GM12878 (cell line): Measurements from ENCODE around the gene MDFI. TPM values are rescaled to one million over a fixed set of nuclear protein-coding genes. Genes with fewer than 3 reads are reported as not detected.

Experiments
- ATAC-seq: fragments of 200-7000 bp; cut with Tn5 transposase; 3 replicates; pipeline ENCODE4 v1.9.1; 2020; ENCODE audit warnings: mild to moderate bottlenecking, moderate library complexity
- BruUV-seq: library from RNA; stranded (reverse); fragments of 400-500 nt; replicated peaks from 2 replicates; lab custom pipeline; 2021; lab: Mats Ljungman, UMichigan
- CTCF ChIA-PET: fragments of 300-600 bp; sonication (Branson Sonifier 250); formaldehyde crosslinking; extraction: SDS; loops from one replicate; lab custom pipeline; 2021; ENCODE audit warnings: inconsistent platforms; lab: Yijun Ruan, JAX
- POLR2A ChIA-PET: fragments of 350-600 bp; formaldehyde crosslinking; extraction: SDS; loops from one replicate; lab custom pipeline; 2021; ENCODE audit warnings: inconsistent platforms; lab: Charles Lee
- RAD21 ChIA-PET: fragments of 300-600 bp; sonication (Branson Sonifier 250); formaldehyde crosslinking; loops from one replicate; lab custom pipeline; 2023; ENCODE audit warnings: antibody characterized with exemption; ENCODE audit not compliant: unreplicated experiment; lab: Charles Lee
- SMC1A ChIA-PET: fragments of 300-600 bp; sonication (Branson Sonifier 250); formaldehyde crosslinking; loops from one replicate; lab custom pipeline; 2023; ENCODE audit not compliant: unreplicated experiment, uncharacterized antibody; lab: Charles Lee
- DNase-seq: peaks from one replicate; pipeline ENCODE4 v3.0.0-alpha.2; 2011; ENCODE audit warnings: low read depth, low spot score
- FAIRE-seq: peaks from 3 replicates; lab custom pipeline; 2011; peaks lifted over from hg19 to GRCh38; lab: Jason Lieb, UNC
- H2AFZ ChIP-seq: 2 replicates; pipeline ENCODE4 v1.6.0; 2011; ENCODE audit warnings: low read depth, low read length, control low read depth; ENCODE audit not compliant: control insufficient read depth
- H3K27ac ChIP-seq: 2 replicates; pipeline ENCODE4 v1.5.1; 2011; ENCODE audit warnings: control low read depth; ENCODE audit not compliant: control insufficient read depth, insufficient read depth
- H3K27me3 ChIP-seq, 2 experiments: replicated peaks in 1 of 2; 2 replicates each; pipeline versions ENCODE4 v1.6.0 to v1.6.1; 2011; ENCODE audit warnings: low read length in 1 of 2; ENCODE audit not compliant: control insufficient read depth in 2 of 2, insufficient read depth in 2 of 2
- H3K36me3 ChIP-seq, 2 experiments: 2 replicates each; pipeline ENCODE4 v1.5.1; 2011; ENCODE audit warnings: low read length in 1 of 2; ENCODE audit not compliant: control insufficient read depth in 2 of 2, insufficient read depth in 2 of 2
- H3K4me1 ChIP-seq: 2 replicates; pipeline ENCODE4 v1.6.1; 2011; ENCODE audit warnings: mild to moderate bottlenecking, low read length, moderate library complexity, mixed read lengths; ENCODE audit not compliant: control insufficient read depth, insufficient read depth
- H3K4me2 ChIP-seq: 2 replicates; pipeline ENCODE4 v1.6.0; 2011; ENCODE audit warnings: control low read depth; ENCODE audit not compliant: control insufficient read depth, insufficient read depth
- H3K4me3 ChIP-seq: fragments of 200-600 bp; sonication (generic); 2 replicates; pipeline ENCODE4 v1.5.1; 2016
- H3K79me2 ChIP-seq: 2 replicates; pipeline ENCODE4 v1.6.0; 2011; ENCODE audit warnings: low read length; ENCODE audit not compliant: control insufficient read depth, insufficient read depth
- H3K9ac ChIP-seq: 2 replicates; pipeline ENCODE4 v1.8.0; 2011; ENCODE audit warnings: low read length, control low read depth, mixed read lengths; ENCODE audit not compliant: control insufficient read depth, insufficient read depth
- H3K9me3 ChIP-seq: replicated peaks from 3 replicates; pipeline ENCODE4 v1.5.1; 2011; ENCODE audit warnings: mild to moderate bottlenecking, low read length; ENCODE audit not compliant: control insufficient read depth, insufficient read depth
- H4K20me1 ChIP-seq: 2 replicates; pipeline ENCODE4 v1.6.0; 2011; ENCODE audit not compliant: control insufficient read depth, insufficient read depth
- BCL11A ChIP-seq: IDR thresholded peaks from 2 replicates; pipeline ENCODE4 v1.6.1; 2011; ENCODE audit warnings: low read depth, low read length
- BHLHE40 ChIP-seq, 2 experiments: fragments of 450-650 bp in 1 of 2; IDR thresholded peaks; 2 replicates each; pipeline ENCODE4 v1.6.1; 2011 to 2017; ENCODE audit warnings: low read depth in 2 of 2, borderline replicate concordance in 1 of 2, improper control_type of control experiment in 1 of 2, low read length in 1 of 2, mild to moderate bottlenecking in 1 of 2
- BRCA1 ChIP-seq: IDR thresholded peaks from 2 replicates; pipeline ENCODE4 v1.6.1; 2011; ENCODE audit warnings: low read depth, low read length, improper control_type of control experiment
- CBX3 ChIP-seq: fragments of 200-600 bp; sonication (generic); IDR thresholded peaks from 2 replicates; pipeline ENCODE4 v1.6.1; 2016; ENCODE audit warnings: low read depth, borderline replicate concordance
- CBX5 ChIP-seq: sonication (generic); IDR thresholded peaks from 2 replicates; pipeline ENCODE4 v1.6.1; 2016; ENCODE audit warnings: low read depth, moderate library complexity, mild to moderate bottlenecking, inconsistent platforms
- CHD4 ChIP-seq: fragments of 200-600 bp; sonication (generic); IDR thresholded peaks from 2 replicates; pipeline ENCODE4 v1.6.1; 2016; ENCODE audit warnings: mild to moderate bottlenecking
- EED ChIP-seq: sonication (generic); IDR thresholded peaks from 2 replicates; pipeline ENCODE4 v1.6.1; 2016; ENCODE audit warnings: antibody characterized with exemption, low read depth
- EZH2 ChIP-seq: IDR thresholded peaks from 2 replicates; pipeline ENCODE4 v1.6.1; 2012; ENCODE audit warnings: low read depth, mild to moderate bottlenecking, control low read depth, inconsistent platforms, low read length, borderline replicate concordance; ENCODE audit not compliant: control insufficient read depth
- JUND ChIP-seq: IDR thresholded peaks from 2 replicates; pipeline ENCODE4 v1.6.1; 2012; ENCODE audit warnings: low read depth, mild to moderate bottlenecking, low read length, improper control_type of control experiment, moderate library complexity
- RCOR1 ChIP-seq: conservative IDR thresholded peaks from 2 replicates; pipeline ENCODE4 v1.6.1; 2012; ENCODE audit warnings: low read depth, low read length, improper control_type of control experiment
- SMAD1 ChIP-seq: fragments of 450-650 bp; IDR thresholded peaks from 2 replicates; pipeline ENCODE4 v1.6.1; 2018; ENCODE audit warnings: mild to moderate bottlenecking, low read depth; ENCODE audit not compliant: partially characterized antibody
- SREBF1 ChIP-seq: IDR thresholded peaks from 2 replicates; pipeline ENCODE4 v1.6.1; 2012; ENCODE audit warnings: mild to moderate bottlenecking, low read length
- ZSCAN29 ChIP-seq: fragments of 450-650 bp; IDR thresholded peaks from 2 replicates; pipeline ENCODE4 v1.6.1; 2017; ENCODE audit warnings: mild to moderate bottlenecking, moderate library complexity
- WGBS: methylation state at CpG from one replicate; pipeline ENCODE4 v1.1.6; 2016; ENCODE audit warnings: low lambda C conversion rate; ENCODE audit not compliant: insufficient replicate concordance, insufficient coverage; ENCODE audit errors: missing lambda C conversion rate; 5-methylcytosine and 5-hydroxymethylcytosine counted together
- in situ Hi-C: fragments of 300-500 bp; cut with MboI; formaldehyde crosslinking; loops from 9 replicates; pipeline ENCODE4 v1.14.3; 2018; ENCODE audit warnings: mixed read lengths
- intact Hi-C: fragments of 100-400 bp; cut with micrococcal nuclease; formaldehyde crosslinking; loops from one replicate; pipeline ENCODE4 v1.14.2; 2022; ENCODE audit not compliant: unreplicated experiment
- polyA plus RNA-seq, 11 experiments: library from polyadenylated mRNA; depleted of rRNA in 4 of 11; unstranded in 6 of 11; stranded (reverse) in 5 of 11; fragments of >200 nt; fragmentation: Nextera tagmentation in 4 of 11; fragmentation: Illumina TruSeq in 1 of 11; extraction: Ambion mirVana in 4 of 11; extraction: Trizol in 1 of 11; gene quantifications; 1 replicate in 1 of 11; 2 replicates in 10 of 11; pipeline versions ENCODE4 v1.2.1 to v1.2.3, GENCODE V29; 2011 to 2016; ENCODE audit warnings: inconsistent platforms in 2 of 11, missing spikeins in 2 of 11, low read depth in 1 of 11
- total RNA-seq, 4 experiments: library from RNA; depleted of rRNA in 3 of 4; stranded (reverse); fragments of >200 nt in 3 of 4; fragmentation: Illumina TruSeq in 1 of 4; extraction: Trizol in 1 of 4; gene quantifications; 2 replicates each; pipeline versions ENCODE4 v1.2.1 to v1.2.3, GENCODE V29; 2013 to 2021
- TF ChIP-seq, protein P1 (sequence below): IDR thresholded peaks from 2 replicates; pipeline ENCODE4 v1.6.1; 2011; ENCODE audit warnings: low read depth, mild to moderate bottlenecking, low read length, moderate library complexity, borderline replicate concordance; ENCODE audit errors: extremely low read depth

MDFI gene
- total and polyA plus RNA-seq, 10 of the 15 experiments (the other 5 are each of a cell fraction or from before 2014, with no cell fraction given): not detected

DNA sequence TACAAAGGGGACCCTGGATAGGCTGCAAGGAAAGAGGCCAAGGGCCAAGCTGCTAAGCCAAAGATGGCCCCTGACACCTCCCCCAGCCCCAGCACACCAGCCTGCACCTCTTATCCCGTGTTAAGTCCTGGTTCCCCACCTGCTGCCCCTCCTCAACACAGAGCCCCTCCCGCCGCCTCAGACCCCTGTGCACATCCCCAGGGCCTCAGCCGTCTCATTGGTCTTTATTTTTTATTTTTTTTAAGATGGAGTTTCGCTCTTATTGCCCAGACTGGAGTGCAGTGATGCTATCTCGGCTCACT lies 37.1 kb upstream of the MDFI start (continued):
- TF ChIP-seq, protein P1, sequence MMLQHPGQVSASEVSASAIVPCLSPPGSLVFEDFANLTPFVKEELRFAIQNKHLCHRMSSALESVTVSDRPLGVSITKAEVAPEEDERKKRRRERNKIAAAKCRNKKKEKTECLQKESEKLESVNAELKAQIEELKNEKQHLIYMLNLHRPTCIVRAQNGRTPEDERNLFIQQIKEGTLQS: no peak
- TF ChIP-seq CHD4: no peak

DNA sequence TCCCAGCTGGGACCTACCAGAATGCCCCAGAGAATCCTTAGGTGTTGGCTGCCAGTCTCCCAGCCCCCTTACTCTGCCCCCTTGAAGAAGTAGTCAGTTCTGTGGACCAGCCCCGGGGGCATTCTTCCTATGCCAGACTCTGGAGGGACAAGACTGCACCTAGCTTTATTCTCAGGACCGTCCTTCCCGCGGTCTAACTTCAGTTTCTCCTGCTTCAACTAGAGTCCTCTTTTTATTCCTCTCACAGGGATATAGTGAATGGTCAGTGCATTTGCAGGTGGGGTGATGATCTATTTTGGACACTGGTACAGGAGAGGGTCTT lies 35.9 kb upstream of the MDFI start:
- H3K4me2 ChIP-seq: no peak overlapping the region

More for the DNA sequence above, 35.9 kb upstream of the MDFI start:
- SMC1A ChIA-PET: interaction anchor here (0.9 to 2.0 kb wide), 14 partner anchors 80 to 234 kb away, joined by 3 to 13 read pairs (median 5); no protein-coding TSS in a partner anchor
- H3K79me2 ChIP-seq: no peaks in the 10 kb centered on the region
- ATAC-seq (no peak), FAIRE-seq (no peak), DNase-seq (no peak)
- no peak overlapping the region for H3K27ac ChIP-seq
- no peaks in the 10 kb centered on the region for H3K9me3 ChIP-seq
- TF ChIP-seq BRCA1 (no peak), SREBF1 (no peak), EED (no peak), BCL11A (no peak), CBX3 (no peak), ZSCAN29 (no peak), SMAD1 (no peak), RCOR1 (no peak), CBX5 (no peak), JUND (no peak), BHLHE40 (IDR thresholded peaks at IDR 0.05; ENCODE audit: borderline replicate concordance in 1 of 2, low read depth in 2 of 2, low read length in 1 of 2) (no peak), EZH2 (no peak)
- RAD21 ChIA-PET: interaction anchor here (0.7 to 3.1 kb wide), 15 partner anchors 10 to 234 kb away, joined by 3 to 23 read pairs (median 4); no protein-coding TSS in a partner anchor
- 55% methylated on average over 4 of the region's 4 CpGs for WGBS
- no peak overlapping the region for H2AFZ ChIP-seq
- H4K20me1 ChIP-seq: no peaks in the 10 kb centered on the region
- in situ Hi-C loops: loop anchor here (5.0 to 10.0 kb wide), 3 partner anchors 82 to 442 kb away; no protein-coding TSS in a partner anchor
- H3K4me3 ChIP-seq: no peak overlapping the region
- CTCF ChIA-PET: interaction anchor here (0.8 to 4.3 kb wide), 35 partner anchors 8 to 612 kb away, joined by 3 to 38 read pairs (median 4); no protein-coding TSS in a partner anchor
- H3K4me1 ChIP-seq: no peaks in the 10 kb centered on the region
- POLR2A ChIA-PET: interaction anchor here (0.6 to 0.9 kb wide), 2 partner anchors 132 to 140 kb away, joined by 3 read pairs; no protein-coding TSS in a partner anchor
- no TSS peak for BruUV-seq
- H3K27me3 ChIP-seq: no peaks in the 10 kb centered on the region; a peak in 1 of 4 replicates
- intact Hi-C loops: loop anchor here (5.0 to 10.0 kb wide), 2 partner anchors 295 to 442 kb away; no protein-coding TSS in a partner anchor
- no peaks in the 10 kb centered on the region; a peak in 1 of 4 replicates for H3K36me3 ChIP-seq
- no peak overlapping the region for H3K9ac ChIP-seq
